CD8-positive, alpha-beta memory T cell (primary cell): ENCODE data around the gene KSR1. TPM values are rescaled to one million over a fixed set of nuclear protein-coding genes. Genes with fewer than 3 reads are reported as not detected.
"Not testable (repeated sequence)": the region's sequence is repeated elsewhere in the genome, so short reads cannot be mapped to it uniquely, and the experiment has no call there.

Experiments used
- CTCF ChIA-PET: fragments of 350-600 bp; sonication (Branson Sonifier 250); formaldehyde crosslinking; loops from one replicate; lab custom pipeline; 2021; ENCODE audit warnings: antibody characterized with exemption; lab: Charles Lee
- POLR2A ChIA-PET: fragments of 350-600 bp; sonication (Branson Sonifier 250); formaldehyde crosslinking; loops from one replicate; lab custom pipeline; 2021; ENCODE audit warnings: antibody characterized with exemption; lab: Charles Lee
- DNase-seq, 5 donors: peaks; one replicate each; pipeline versions ENCODE4 v3.0.0 to v3.0.0-alpha.2; 2020 to 2022; ENCODE audit warnings: mixed read lengths in 1 of 5
- H3K27ac ChIP-seq: one replicate; pipeline ENCODE4 v1.7.0; 2013; ENCODE audit warnings: low read depth, mild to moderate bottlenecking, low read length, moderate library complexity
- H3K27me3 ChIP-seq: 2 replicates; pipeline ENCODE4 v1.7.0; 2013; ENCODE audit warnings: low read length, mild to moderate bottlenecking; ENCODE audit not compliant: insufficient read depth, poor library complexity, severe bottlenecking
- H3K36me3 ChIP-seq: 2 replicates; pipeline ENCODE4 v1.7.0; 2013; ENCODE audit warnings: mild to moderate bottlenecking, low read length, moderate library complexity; ENCODE audit not compliant: insufficient read depth
- H3K4me1 ChIP-seq: 2 replicates; pipeline ENCODE4 v1.7.0; 2013; ENCODE audit warnings: mild to moderate bottlenecking, low read length, moderate library complexity; ENCODE audit not compliant: insufficient read depth
- H3K4me3 ChIP-seq: 2 replicates; pipeline ENCODE4 v1.7.0; 2013; ENCODE audit warnings: mild to moderate bottlenecking, low read length
- H3K9me3 ChIP-seq: 2 replicates; pipeline ENCODE4 v1.7.0; 2013; ENCODE audit warnings: mild to moderate bottlenecking, low read length
- H3K27ac Mint-ChIP-seq, 8 donors: one replicate each; pipeline ENCODE4 v1.8.0; 2020 to 2021; ENCODE audit warnings: mixed read lengths in 8 of 8, mild to moderate bottlenecking in 6 of 8, inconsistent platforms in 3 of 8, moderate library complexity in 3 of 8
- H3K27me3 Mint-ChIP-seq, 2 donors: one replicate each; pipeline ENCODE4 v1.8.0; 2020 to 2021; ENCODE audit warnings: mixed read lengths in 2 of 2, mild to moderate bottlenecking in 1 of 2, moderate library complexity in 1 of 2
- H3K36me3 Mint-ChIP-seq, 3 donors: one replicate each; pipeline ENCODE4 v1.8.0; 2020 to 2021; ENCODE audit warnings: mixed read lengths in 3 of 3, inconsistent platforms in 1 of 3, mild to moderate bottlenecking in 1 of 3
- H3K4me1 Mint-ChIP-seq, 3 donors: one replicate each; pipeline ENCODE4 v1.8.0; 2020 to 2021; ENCODE audit warnings: mixed read lengths in 3 of 3, inconsistent platforms in 1 of 3, mild to moderate bottlenecking in 1 of 3
- H3K4me3 Mint-ChIP-seq, 7 donors: one replicate each; pipeline ENCODE4 v1.8.0; 2020 to 2021; ENCODE audit warnings: mixed read lengths in 7 of 7, mild to moderate bottlenecking in 6 of 7, moderate library complexity in 4 of 7, inconsistent platforms in 2 of 7
- H3K9me3 Mint-ChIP-seq, 5 donors: one replicate each; pipeline ENCODE4 v1.8.0; 2020 to 2022; ENCODE audit warnings: mixed read lengths in 5 of 5, mild to moderate bottlenecking in 3 of 5, moderate library complexity in 2 of 5, inconsistent platforms in 1 of 5
- polyA plus RNA-seq: library from polyadenylated mRNA; unstranded; fragments of 300-500 nt; fragmentation: Illumina TruSeq; gene quantifications from one replicate; pipeline ENCODE4 v1.2.3, GENCODE V29; 2021
- total RNA-seq, 2 experiments: library from RNA; stranded (reverse); gene quantifications; one replicate each; pipeline ENCODE4 v1.2.3, GENCODE V29; 2021

Gene KSR1
- total and polyA plus RNA-seq, 3 experiments from 2014 or later: 2.9 to 26.9 (median 26.3) TPM

GRCh38 chr17:27649929-27650328 lies 193.7 kb downstream of the KSR1 start:
- H3K36me3 Mint-ChIP-seq: peaks cover 0 to 9% (median 4%) of the 10 kb centered on the region in 3 donors

GRCh38 chr17:27650836-27651235 lies 194.6 kb downstream of the KSR1 start:
- H3K36me3 Mint-ChIP-seq: peaks cover 0 to 9% (median 4%) of the 10 kb centered on the region in 3 donors
- Histone ChIP-seq H3K36me3 (no peaks in the 10 kb centered on the region), H3K27ac (no peak overlapping the region), H3K27me3 (no peaks in the 10 kb centered on the region), H3K9me3 (no peaks in the 10 kb centered on the region), H3K4me3 (no peak overlapping the region), H3K4me1 (no peaks in the 10 kb centered on the region)
- no peak overlapping the region for H3K4me3 Mint-ChIP-seq
- peaks cover 0 to 1% of the 10 kb centered on the region in 2 donors for H3K27me3 Mint-ChIP-seq
- H3K27ac Mint-ChIP-seq: no peak overlapping the region
- CTCF ChIA-PET: interaction anchor here (1.0 to 14.0 kb wide), 12 partner anchors 9 to 414 kb away, joined by 3 to 161 read pairs (median 4); no protein-coding TSS in a partner anchor
- H3K9me3 Mint-ChIP-seq: no peaks in the 10 kb centered on the region
- H3K4me1 Mint-ChIP-seq: peaks cover 5 to 6% (median 6%) of the 10 kb centered on the region in 3 donors
- POLR2A ChIA-PET: no interaction called here
- DNase-seq: no peak

More at GRCh38 chr17:27649929-27650328, 193.7 kb downstream of the KSR1 start:
- no peak for DNase-seq
- no peaks in the 10 kb centered on the region for H3K9me3 ChIP-seq
- H3K27ac Mint-ChIP-seq: no peak overlapping the region
- H3K27me3 Mint-ChIP-seq: peaks cover 0 to 1% of the 10 kb centered on the region in 2 donors
- no peaks in the 10 kb centered on the region for H3K36me3 ChIP-seq
- H3K4me3 Mint-ChIP-seq: no peak overlapping the region
- H3K4me1 Mint-ChIP-seq: peaks cover 5 to 6% (median 6%) of the 10 kb centered on the region in 3 donors
- no peak overlapping the region for H3K4me3 ChIP-seq
- no peaks in the 10 kb centered on the region for H3K27me3 ChIP-seq
- no peaks in the 10 kb centered on the region for H3K9me3 Mint-ChIP-seq
- no peaks in the 10 kb centered on the region for H3K4me1 ChIP-seq
- CTCF ChIA-PET: interaction anchor here (1.2 to 14.0 kb wide), 8 partner anchors 10 to 413 kb away, joined by 3 to 161 read pairs (median 4); no protein-coding TSS in a partner anchor
- H3K27ac ChIP-seq: no peak overlapping the region
- POLR2A ChIA-PET: no interaction called here

GRCh38 chr17:27651411-27652345 lies 195.4 kb downstream of the KSR1 start:
- ChIA-PET POLR2A (no interaction called here), CTCF (interaction anchor here (0.9 to 14.0 kb wide), 9 partner anchors 12 to 415 kb away, joined by 3 to 161 read pairs (median 5); no protein-coding TSS in a partner anchor)
- no peak overlapping the region for H3K4me3 ChIP-seq
- no peaks in the 10 kb centered on the region for H3K27me3 ChIP-seq
- Mint-ChIP-seq H3K4me3 (no peak overlapping the region), H3K27me3 (peaks cover 0 to 1% of the 10 kb centered on the region in 2 donors), H3K27ac (peak overlapping the region in 1 of 8 donors; percentile 70), H3K9me3 (no peaks in the 10 kb centered on the region), H3K4me1 (peaks cover 5 to 6% (median 6%) of the 10 kb centered on the region in 3 donors), H3K36me3 (peaks cover 0 to 9% (median 4%) of the 10 kb centered on the region in 3 donors)
- no peaks in the 10 kb centered on the region for H3K36me3 ChIP-seq
- no peak overlapping the region for H3K27ac ChIP-seq
- no peaks in the 10 kb centered on the region for H3K4me1 ChIP-seq
- DNase-seq: peak; percentile 32 to 68 (median 53)
- H3K9me3 ChIP-seq: no peaks in the 10 kb centered on the region

GRCh38 chr17:27653449-27653971 lies 197.3 kb downstream of the KSR1 start:
- DNase-seq, H3K27ac ChIP-seq, H3K9me3 Mint-ChIP-seq, POLR2A ChIA-PET, H3K4me1 Mint-ChIP-seq, H3K27me3 Mint-ChIP-seq, H3K4me3 ChIP-seq, H3K27ac Mint-ChIP-seq, H3K4me3 Mint-ChIP-seq, H3K27me3 ChIP-seq, H3K36me3 ChIP-seq, H3K36me3 Mint-ChIP-seq, H3K9me3 ChIP-seq, H3K4me1 ChIP-seq: not testable (repeated sequence)
- CTCF ChIA-PET: interaction anchor here (1.1 to 14.0 kb wide), 2 partner anchors 12 to 49 kb away, joined by 3 to 161 read pairs; no protein-coding TSS in a partner anchor

GRCh38 chr17:27654136-27654535 lies 197.9 kb downstream of the KSR1 start:
- Mint-ChIP-seq H3K9me3 (no peaks in the 10 kb centered on the region), H3K27me3 (peaks cover 0 to 1% of the 10 kb centered on the region in 2 donors), H3K4me3 (no peak overlapping the region), H3K36me3 (peaks cover 0 to 1% (median 0%) of the 10 kb centered on the region in 3 donors), H3K27ac (no peak overlapping the region), H3K4me1 (peaks cover 5 to 6% (median 6%) of the 10 kb centered on the region in 3 donors)
- H3K36me3 ChIP-seq: no peaks in the 10 kb centered on the region
- no peaks in the 10 kb centered on the region for H3K9me3 ChIP-seq
- no peak overlapping the region for H3K4me3 ChIP-seq
- no peaks in the 10 kb centered on the region for H3K27me3 ChIP-seq
- no peak overlapping the region for H3K27ac ChIP-seq
- ChIA-PET CTCF (interaction anchor here (0.7 to 14.0 kb wide), 13 partner anchors 8 to 302 kb away, joined by 3 to 161 read pairs (median 4); partner anchors contain the start of gene LGALS9), POLR2A (no interaction called here)
- DNase-seq: no peak
- no peaks in the 10 kb centered on the region for H3K4me1 ChIP-seq

- H3K27me3 Mint-ChIP-seq: no peaks in the 10 kb centered on the region
- no peak overlapping the region for H3K27ac ChIP-seq
- H3K4me3 ChIP-seq: no peak overlapping the region
- ChIA-PET CTCF (interaction anchor here (0.7 to 14.0 kb wide), 14 partner anchors 8 to 302 kb away, joined by 3 to 161 read pairs (median 4); partner anchors contain the start of gene LGALS9), POLR2A (no interaction called here)
- H3K4me3 Mint-ChIP-seq: no peak overlapping the region
- DNase-seq: peak; percentile 35 to 70 (median 52)
- H3K36me3 ChIP-seq: no peaks in the 10 kb centered on the region
- peaks cover 5 to 6% (median 6%) of the 10 kb centered on the region in 3 donors for H3K4me1 Mint-ChIP-seq
- H3K9me3 ChIP-seq: no peaks in the 10 kb centered on the region
- H3K9me3 Mint-ChIP-seq: no peaks in the 10 kb centered on the region
- no peaks in the 10 kb centered on the region for H3K4me1 ChIP-seq
- H3K36me3 Mint-ChIP-seq: no peaks in the 10 kb centered on the region
- no peaks in the 10 kb centered on the region for H3K27me3 ChIP-seq
- peak overlapping the region in 1 of 8 donors; percentile 43 for H3K27ac Mint-ChIP-seq
Observed at GRCh38 chr17:27654654-27655524, 198.6 kb downstream of the KSR1 start.

- H3K27me3 ChIP-seq, H3K27ac ChIP-seq, H3K4me3 Mint-ChIP-seq, H3K9me3 Mint-ChIP-seq, POLR2A ChIA-PET, H3K36me3 Mint-ChIP-seq, H3K36me3 ChIP-seq, H3K4me1 ChIP-seq, H3K4me1 Mint-ChIP-seq, H3K4me3 ChIP-seq, H3K27me3 Mint-ChIP-seq, H3K9me3 ChIP-seq, H3K27ac Mint-ChIP-seq: not testable (repeated sequence)
- CTCF ChIA-PET: interaction anchor here (1.3 to 14.0 kb wide), 4 partner anchors 8 to 58 kb away, joined by 4 to 161 read pairs (median 6); no protein-coding TSS in a partner anchor
- DNase-seq: peak in 1 of 5 donors; percentile 40
Observed at GRCh38 chr17:27655525-27656111, 199.4 kb downstream of the KSR1 start.
